ES-I3 (cell line): ENCODE data around the gene MPND.

Source experiments
- H3K36me3 ChIP-seq: 2 replicates; pipeline ENCODE4 v1.6.1; 2013; ENCODE audit warnings: mild to moderate bottlenecking, low read length, control low read depth, moderate library complexity; ENCODE audit not compliant: insufficient read depth
- H3K4me1 ChIP-seq: 2 replicates; pipeline ENCODE4 v1.6.1; 2013; ENCODE audit warnings: mild to moderate bottlenecking, control low read depth, low read length; ENCODE audit not compliant: insufficient read depth
- H3K9ac ChIP-seq: 2 replicates; pipeline ENCODE4 v1.6.1; 2013; ENCODE audit warnings: low read depth, mild to moderate bottlenecking, low read length, moderate library complexity
- H3K9me3 ChIP-seq: 2 replicates; pipeline ENCODE4 v1.6.1; 2013; ENCODE audit warnings: mild to moderate bottlenecking, low read length, moderate library complexity; ENCODE audit not compliant: control insufficient read depth, insufficient read depth

Gene MPND

GRCh38 chr19:4343370-4344307 is at the start of gene MPND:
MPND (plus strand) TSS chr19:4343562; CDS start chr19:4343594, 32 bp downstream.
- Histone ChIP-seq H3K9ac (peak within 1 kb of the TSS; percentile 90), H3K9me3 (no peaks in the 10 kb centered on the region), H3K4me1 (no peaks in the 10 kb centered on the region), H3K36me3 (no peaks in the 10 kb centered on the region)

- peaks cover 8% of the 10 kb centered on the region; the same call in 1 of the 2 replicates for H3K4me1 ChIP-seq
- no peaks in the 10 kb centered on the region for H3K9me3 ChIP-seq
- no peaks in the 10 kb centered on the region for H3K36me3 ChIP-seq
- no peak overlapping the region for H3K9ac ChIP-seq
These were observed 49.0 kb upstream of the MPND start for GRCh38 chr19:4294389-4294788.

- H3K9me3 ChIP-seq, result no peaks in the 10 kb centered on the region
- H3K4me1 ChIP-seq, result peaks cover 3% of the 10 kb centered on the region; the same call in 1 of the 2 replicates
- H3K9ac ChIP-seq, result no peak overlapping the region
- H3K36me3 ChIP-seq, result no peaks in the 10 kb centered on the region
These were observed 47.2 kb upstream of the MPND start for GRCh38 chr19:4295972-4296771.

GRCh38 chr19:4297901-4298809 is 45.2 kb upstream of the MPND start:
- Histone ChIP-seq H3K36me3 (no peaks in the 10 kb centered on the region), H3K4me1 (peaks cover 8% of the 10 kb centered on the region; the same call in 1 of the 2 replicates), H3K9me3 (no peaks in the 10 kb centered on the region), H3K9ac (no peak overlapping the region)

- no peaks in the 10 kb centered on the region for H3K9me3 ChIP-seq
- peaks cover 8% of the 10 kb centered on the region; the same call in 1 of the 2 replicates for H3K4me1 ChIP-seq
- no peak overlapping the region for H3K9ac ChIP-seq
- H3K36me3 ChIP-seq, result no peaks in the 10 kb centered on the region
These were observed 44.4 kb upstream of the MPND start for GRCh38 chr19:4298810-4299550.

GRCh38 chr19:4300589-4300988 is 42.8 kb upstream of the MPND start:
- H3K4me1 ChIP-seq, result peaks cover 8% of the 10 kb centered on the region; the same call in 1 of the 2 replicates
- no peak overlapping the region for H3K9ac ChIP-seq
- H3K36me3 ChIP-seq, result no peaks in the 10 kb centered on the region

GRCh38 chr19:4301590-4302242 is 41.6 kb upstream of the MPND start:
- no peaks in the 10 kb centered on the region for H3K9me3 ChIP-seq
- H3K9ac ChIP-seq, result no peak overlapping the region
- no peaks in the 10 kb centered on the region for H3K36me3 ChIP-seq
- peaks cover 8% of the 10 kb centered on the region; the same call in 1 of the 2 replicates for H3K4me1 ChIP-seq

More at GRCh38 chr19:4300589-4300988, 42.8 kb upstream of the MPND start:
- H3K9me3 ChIP-seq, result no peaks in the 10 kb centered on the region

GRCh38 chr19:4302243-4302640 is 41.1 kb upstream of the MPND start, which contains the start of gene TMIGD2:
TMIGD2 (minus strand) TSS chr19:4302389; CDS start chr19:4302385, 4 bp downstream.
- Histone ChIP-seq H3K9me3 (no peaks in the 10 kb centered on the region), H3K36me3 (no peaks in the 10 kb centered on the region), H3K4me1 (peaks cover 8% of the 10 kb centered on the region; the same call in 1 of the 2 replicates), H3K9ac (no peak within 1 kb of the TSS)

- Histone ChIP-seq H3K9ac (peak overlapping the region; percentile 25; the same call in 1 of the 2 replicates), H3K4me1 (peaks cover 8% of the 10 kb centered on the region; the same call in 1 of the 2 replicates), H3K9me3 (no peaks in the 10 kb centered on the region), H3K36me3 (no peaks in the 10 kb centered on the region; the same call in 1 of the 2 replicates)
These were observed 39.4 kb upstream of the MPND start for GRCh38 chr19:4303819-4304537.

- H3K4me1 ChIP-seq, result peaks cover 8% of the 10 kb centered on the region; the same call in 1 of the 2 replicates
- no peaks in the 10 kb centered on the region; the same call in 1 of the 2 replicates for H3K36me3 ChIP-seq
- no peaks in the 10 kb centered on the region for H3K9me3 ChIP-seq
- peak within 1 kb of the TSS; percentile 25; the same call in 1 of the 2 replicates for H3K9ac ChIP-seq
These were observed 38.7 kb upstream of the MPND start, which contains the start of gene FSD1 for GRCh38 chr19:4304538-4305256. FSD1 (plus strand) TSS chr19:4304598; CDS start chr19:4304747, 149 bp downstream.

- H3K4me1 ChIP-seq, result peaks cover 8% of the 10 kb centered on the region; the same call in 1 of the 2 replicates
- H3K9me3 ChIP-seq, result no peaks in the 10 kb centered on the region
- peak overlapping the region; percentile 20; the same call in 1 of the 2 replicates for H3K9ac ChIP-seq
- no peaks in the 10 kb centered on the region; the same call in 1 of the 2 replicates for H3K36me3 ChIP-seq
These were observed 38.1 kb upstream of the MPND start for GRCh38 chr19:4305257-4305612.
